ENCODE data around the gene KPNB1. TPM values are rescaled to one million over a fixed set of nuclear protein-coding genes. Genes with fewer than 3 reads are reported as not detected.

The KPNB1 gene
- total and polyA plus RNA-seq, 2 of the 4 experiments (the other 2 are of a cell fraction), result 206 to 1,082 TPM

GRCh38 chr17:47654991-47655390 is 5.3 kb downstream of the KPNB1 start:
- Histone ChIP-seq H2BK15ac (ENCODE audit: low read depth, low read length) (no peak overlapping the region), H3K9me3 (ENCODE audit: control insufficient read depth, insufficient read depth, low read length) (no peaks in the 10 kb centered on the region), H3K27ac (ENCODE audit: insufficient read depth, low read length) (no peak overlapping the region), H3K23ac (ENCODE audit: low read depth, low read length) (peak overlapping the region; percentile 16; the same call in 1 of the 2 replicates), H2AFZ (replicated peaks; ENCODE audit: low read length, poor library complexity) (no peak overlapping the region), H3K9me1 (ENCODE audit: insufficient read depth, low read length) (peaks cover 14% of the 10 kb centered on the region), H3K4ac (ENCODE audit: low read depth, low read length) (no peak overlapping the region), H3K4me2 (ENCODE audit: low read depth, low read length) (no peak overlapping the region), H4K8ac (ENCODE audit: low read depth in 2 of 2, low read length in 2 of 2) (no peak overlapping the region), H2AK5ac (ENCODE audit: low read depth, low read length) (no peak overlapping the region), H4K91ac (ENCODE audit: insufficient read depth, low read depth, low read length) (no peak overlapping the region), H3K14ac (replicated peaks; ENCODE audit: low read depth, low read length) (no peak overlapping the region), H4K5ac (ENCODE audit: low read depth, low read length) (no peak overlapping the region), H3K4me1 (ENCODE audit: control insufficient read depth, insufficient read depth, low read length) (peaks cover 5% of the 10 kb centered on the region; the same call in 1 of the 2 replicates), H3K27me3 (ENCODE audit: control insufficient read depth, insufficient read depth, low read length) (no peaks in the 10 kb centered on the region), H3K4me3 (ENCODE audit: insufficient read depth, low read depth, low read length) (no peak overlapping the region), H3K79me1 (ENCODE audit: low read depth in 1 of 2, low read length in 2 of 2) (peaks cover 32 to 75% of the 10 kb centered on the region in 2 experiments), H3K56ac (ENCODE audit: extremely low read depth, insufficient read depth, low read length) (no peak overlapping the region), H2BK20ac (ENCODE audit: low read depth, low read length) (no peak overlapping the region), H4K20me1 (ENCODE audit: insufficient read depth, low read length) (peaks cover 72% of the 10 kb centered on the region), H2AK9ac (replicated peaks; ENCODE audit: low read depth, low read length, poor library complexity) (no peak overlapping the region), H3K18ac (ENCODE audit: low read depth, low read length) (no peak overlapping the region), H2BK5ac (ENCODE audit: low read depth, low read length, poor library complexity, severe bottlenecking) (no peak overlapping the region), H3K9ac (ENCODE audit: low read depth, low read length) (no peak overlapping the region), H2BK120ac (ENCODE audit: low read depth, low read length) (no peak overlapping the region), H3K36me3 (ENCODE audit: control insufficient read depth, insufficient read depth, low read length) (peaks cover 56% of the 10 kb centered on the region)
- ChIA-PET CTCF (no interaction called here), POLR2A (ENCODE audit: unreplicated experiment) (interaction anchor here (0.7 kb wide), 1 partner anchor 8 kb away, joined by 3 read pairs; no protein-coding TSS in a partner anchor)
- BruUV-seq (replicated peaks), result no TSS peak
- in situ Hi-C loops (cut with MboI; ENCODE audit: low sequenced_read_pairs), result loop anchor here (10.0 kb wide), 1 partner anchor 510 kb away; no protein-coding TSS in a partner anchor
- dilution Hi-C loops (cut with HindIII; ENCODE audit: low sequenced_read_pairs, unreplicated experiment), result no loop called here
- WGBS, 2 experiments (ENCODE audit: extremely low coverage in 2 of 2, insufficient read length in 1 of 2), result 59% methylated on average over 2 of the region's 6 CpGs; no CpG with 5 or more reads in 1 of the 2 experiments
- DNase-seq (no peak), ATAC-seq (ENCODE audit: low read depth) (no peak)
- intact Hi-C loops (cut with micrococcal nuclease), result loop anchor here (5.0 kb wide), 1 partner anchor 142 kb away; no protein-coding TSS in a partner anchor
- TF ChIP-seq CEBPB (IDR thresholded peaks at IDR 0.05; ENCODE audit: low read depth, low read length) (no peak), RCOR1 (IDR thresholded peaks at IDR 0.05; ENCODE audit: insufficient replicate concordance, low read length) (no peak), RAD21 (IDR thresholded peaks at IDR 0.05; ENCODE audit: low read length) (no peak), USF2 (IDR thresholded peaks at IDR 0.05; ENCODE audit: low read depth, low read length) (no peak), MAZ (IDR thresholded peaks at IDR 0.05; ENCODE audit: borderline replicate concordance, low read depth, low read length) (no peak), FOS (IDR thresholded peaks at IDR 0.05; ENCODE audit: low read depth, low read length) (no peak), CHD1 (IDR thresholded peaks at IDR 0.05; ENCODE audit: low read depth, low read length) (no peak), MXI1 (IDR thresholded peaks at IDR 0.05; ENCODE audit: borderline replicate concordance, low read depth, low read length) (no peak), POLR2A (IDR thresholded peaks at IDR 0.05; ENCODE audit: low read depth, low read length) (no peak), BHLHE40 (IDR thresholded peaks at IDR 0.05; ENCODE audit: low read depth, low read length) (no peak)

Data from IMR-90 (cell line).